MCF 10A (cell line): Measurements from ENCODE around the gene RFX4. TPM values are rescaled to one million over a fixed set of nuclear protein-coding genes. Genes with fewer than 3 reads are reported as not detected.
"Not testable (repeated sequence)": the region's sequence is repeated elsewhere in the genome, so short reads cannot be mapped to it uniquely, and the experiment has no call there.

Experiments used
- BruUV-seq: library from RNA; stranded (reverse); fragments of 400-500 nt; replicated peaks from 2 replicates; lab custom pipeline; 2021; lab: Mats Ljungman, UMichigan
- CTCF ChIA-PET: fragments of 300-600 bp; sonication (Branson Sonifier 250); formaldehyde crosslinking; extraction: SDS; loops from one replicate; lab custom pipeline; 2021; ENCODE audit warnings: antibody characterized with exemption, inconsistent platforms; lab: Yijun Ruan, JAX
- POLR2A ChIA-PET: fragments of 300-600, 350-650 bp; sonication (Branson Sonifier 250); formaldehyde crosslinking; extraction: SDS; loops from one replicate; lab custom pipeline; 2020; ENCODE audit warnings: antibody characterized with exemption, inconsistent platforms; lab: Yijun Ruan, JAX
- DNase-seq: peaks from one replicate; pipeline ENCODE4 v3.0.0-alpha.2; 2018; ENCODE audit not compliant: unreplicated experiment
- H3K27ac Mint-ChIP-seq: one replicate; pipeline ENCODE4 v1.8.0; 2022; ENCODE audit warnings: mild to moderate bottlenecking, low read depth, mixed read lengths; ENCODE audit not compliant: unreplicated experiment
- H3K27me3 Mint-ChIP-seq: one replicate; pipeline ENCODE4 v1.8.0; 2022; ENCODE audit warnings: mixed read lengths; ENCODE audit not compliant: insufficient read depth, unreplicated experiment
- H3K36me3 Mint-ChIP-seq: one replicate; pipeline ENCODE4 v1.8.0; 2022; ENCODE audit warnings: mild to moderate bottlenecking, moderate library complexity, mixed read lengths; ENCODE audit not compliant: insufficient read depth, unreplicated experiment
- H3K4me1 Mint-ChIP-seq: one replicate; pipeline ENCODE4 v1.8.0; 2022; ENCODE audit warnings: mixed read lengths; ENCODE audit not compliant: insufficient read depth, unreplicated experiment
- H3K4me3 Mint-ChIP-seq: one replicate; pipeline ENCODE4 v1.8.0; 2022; ENCODE audit warnings: mild to moderate bottlenecking, moderate library complexity, mixed read lengths; ENCODE audit not compliant: unreplicated experiment
- H3K9me3 Mint-ChIP-seq: one replicate; pipeline ENCODE4 v1.8.0; 2022; ENCODE audit warnings: mixed read lengths; ENCODE audit not compliant: unreplicated experiment
- intact Hi-C: fragments of 100-400 bp; cut with micrococcal nuclease; formaldehyde crosslinking; loops from 2 replicates; pipeline ENCODE4 v1.14.1; 2022
- total RNA-seq: library from RNA; stranded (reverse); gene quantifications from 2 replicates; pipeline ENCODE4 v1.2.3, GENCODE V29; 2022
- TF ChIP-seq, protein P1 (sequence below): fragments of 200-600 bp; IDR thresholded peaks from one replicate; pipeline ENCODE4 v1.8.0; 2022; ENCODE audit warnings: antibody characterized with exemption, mild to moderate bottlenecking; ENCODE audit not compliant: unreplicated experiment

RFX4 gene
- total RNA-seq, 1 experiment from 2014 or later: not detected

- no peaks in the 10 kb centered on the region for H3K36me3 Mint-ChIP-seq
- H3K27ac Mint-ChIP-seq: no peak overlapping the region
- CTCF ChIA-PET: no interaction called here
- H3K27me3 Mint-ChIP-seq: peaks cover 19% of the 10 kb centered on the region
- DNase-seq: no peak
- intact Hi-C loops: no loop called here
- TF ChIP-seq, protein P1, sequence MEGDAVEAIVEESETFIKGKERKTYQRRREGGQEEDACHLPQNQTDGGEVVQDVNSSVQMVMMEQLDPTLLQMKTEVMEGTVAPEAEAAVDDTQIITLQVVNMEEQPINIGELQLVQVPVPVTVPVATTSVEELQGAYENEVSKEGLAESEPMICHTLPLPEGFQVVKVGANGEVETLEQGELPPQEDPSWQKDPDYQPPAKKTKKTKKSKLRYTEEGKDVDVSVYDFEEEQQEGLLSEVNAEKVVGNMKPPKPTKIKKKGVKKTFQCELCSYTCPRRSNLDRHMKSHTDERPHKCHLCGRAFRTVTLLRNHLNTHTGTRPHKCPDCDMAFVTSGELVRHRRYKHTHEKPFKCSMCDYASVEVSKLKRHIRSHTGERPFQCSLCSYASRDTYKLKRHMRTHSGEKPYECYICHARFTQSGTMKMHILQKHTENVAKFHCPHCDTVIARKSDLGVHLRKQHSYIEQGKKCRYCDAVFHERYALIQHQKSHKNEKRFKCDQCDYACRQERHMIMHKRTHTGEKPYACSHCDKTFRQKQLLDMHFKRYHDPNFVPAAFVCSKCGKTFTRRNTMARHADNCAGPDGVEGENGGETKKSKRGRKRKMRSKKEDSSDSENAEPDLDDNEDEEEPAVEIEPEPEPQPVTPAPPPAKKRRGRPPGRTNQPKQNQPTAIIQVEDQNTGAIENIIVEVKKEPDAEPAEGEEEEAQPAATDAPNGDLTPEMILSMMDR: no peak
- H3K9me3 Mint-ChIP-seq: no peaks in the 10 kb centered on the region
- H3K4me1 Mint-ChIP-seq: no peaks in the 10 kb centered on the region
- POLR2A ChIA-PET: no interaction called here
- BruUV-seq: no TSS peak
- no peak overlapping the region for H3K4me3 Mint-ChIP-seq
These were observed 140.6 kb downstream of the RFX4 start for GRCh38 chr12:106723416-106723815.

- Mint-ChIP-seq H3K27ac (no peak overlapping the region), H3K9me3 (no peaks in the 10 kb centered on the region), H3K27me3 (peaks cover 19% of the 10 kb centered on the region), H3K4me1 (no peaks in the 10 kb centered on the region), H3K36me3 (no peaks in the 10 kb centered on the region), H3K4me3 (no peak overlapping the region)
- DNase-seq: no peak
- ChIA-PET POLR2A (interaction anchor here (0.7 kb wide), 1 partner anchor 1177 kb away, joined by 3 read pairs; no protein-coding TSS in a partner anchor), CTCF (interaction anchor here (0.6 to 0.7 kb wide), 2 partner anchors 92 to 275 kb away, joined by 3 read pairs; no protein-coding TSS in a partner anchor)
- intact Hi-C loops: no loop called here
- BruUV-seq: no TSS peak
- TF ChIP-seq, protein P1: no peak
These were observed 141.3 kb downstream of the RFX4 start for GRCh38 chr12:106724116-106724515.

DNA sequence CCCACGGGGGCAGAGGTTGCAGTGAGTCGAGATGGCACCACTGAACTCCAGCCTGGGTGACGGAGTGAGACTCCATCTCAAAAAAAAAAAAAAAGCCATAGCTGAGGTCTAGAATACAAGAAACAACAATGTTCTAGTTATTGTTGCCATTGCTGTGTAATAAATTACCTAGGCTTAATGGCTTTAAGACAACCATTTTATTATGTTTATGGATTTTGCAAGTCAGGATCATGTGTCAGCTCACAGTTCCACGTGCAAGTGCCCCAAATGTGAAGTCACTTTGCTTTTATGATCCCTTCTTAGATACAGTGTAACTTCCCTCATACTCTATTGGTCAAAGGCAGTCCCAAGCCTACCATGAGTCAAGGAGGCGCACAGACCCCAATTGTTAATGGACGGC lies 142.1 kb downstream of the RFX4 start:
- no peaks in the 10 kb centered on the region for H3K9me3 Mint-ChIP-seq
- H3K27me3 Mint-ChIP-seq: peaks cover 19% of the 10 kb centered on the region
- no peak overlapping the region for H3K27ac Mint-ChIP-seq
- TF ChIP-seq, protein P1: no peak
- DNase-seq: no peak
- no peaks in the 10 kb centered on the region for H3K4me1 Mint-ChIP-seq
- BruUV-seq: no TSS peak
- intact Hi-C loops: no loop called here
- POLR2A ChIA-PET: interaction anchor here (0.7 kb wide), 1 partner anchor 1178 kb away, joined by 3 read pairs; no protein-coding TSS in a partner anchor
- H3K36me3 Mint-ChIP-seq: no peaks in the 10 kb centered on the region
- no peak overlapping the region for H3K4me3 Mint-ChIP-seq
- CTCF ChIA-PET: interaction anchor here (0.6 kb wide), 1 partner anchor 51 kb away, joined by 4 read pairs; no protein-coding TSS in a partner anchor

- DNase-seq, intact Hi-C loops, H3K4me1 Mint-ChIP-seq, H3K27ac Mint-ChIP-seq, H3K36me3 Mint-ChIP-seq, H3K4me3 Mint-ChIP-seq, POLR2A ChIA-PET, H3K9me3 Mint-ChIP-seq, H3K27me3 Mint-ChIP-seq, BruUV-seq: not testable (repeated sequence)
- CTCF ChIA-PET: interaction anchor here (0.6 kb wide), 2 partner anchors 22 to 867 kb away, joined by 3 to 4 read pairs; no protein-coding TSS in a partner anchor
These were observed 143.9 kb downstream of the RFX4 start for GRCh38 chr12:106726603-106727202.
